ENCODE measurements around the gene NSD2. TPM values are rescaled to one million over a fixed set of nuclear protein-coding genes. Genes with fewer than 3 reads are reported as not detected.

Gene NSD2
- total RNA-seq, 1 experiment from 2014 or later, result 136 TPM

GRCh38 chr4:1937550-1937949 is 66.4 kb downstream of the NSD2 start:
- H3K56ac ChIP-seq (ENCODE audit: insufficient read length, low read depth, low read length), result no peak overlapping the region
- H4K91ac ChIP-seq (ENCODE audit: insufficient read length, low read depth, low read length), result no peak overlapping the region
- H2AK5ac ChIP-seq (ENCODE audit: insufficient read length, low read length), result no peak overlapping the region
- H2AFZ ChIP-seq (ENCODE audit: low read length), result no peak overlapping the region
- H3K4me2 ChIP-seq (ENCODE audit: insufficient read depth, insufficient read length, low read length), result no peak overlapping the region
- H3K27ac ChIP-seq (ENCODE audit: insufficient read length, low read depth, low read length), result no peak overlapping the region
- DNase-seq, result no peak
- H4K5ac ChIP-seq (ENCODE audit: insufficient read length, low read depth, low read length), result no peak overlapping the region
- H3K14ac ChIP-seq (ENCODE audit: insufficient read depth, low read length), result no peak overlapping the region
- H2BK5ac ChIP-seq (ENCODE audit: insufficient read length, low read length), result no peak overlapping the region
- no peak overlapping the region for H3K18ac ChIP-seq (ENCODE audit: insufficient read length, low read depth, low read length)
- no peak overlapping the region for H3K4me3 Mint-ChIP-seq
- H3K79me1 ChIP-seq (ENCODE audit: insufficient read depth, low read depth, low read length, poor library complexity, severe bottlenecking), result no peaks in the 10 kb centered on the region
- no peak overlapping the region for H3K27ac Mint-ChIP-seq
- no peak overlapping the region for H2BK120ac ChIP-seq (ENCODE audit: low read depth, low read length, poor library complexity, severe bottlenecking)
- no peak overlapping the region for H2BK12ac ChIP-seq (ENCODE audit: insufficient read length, low read depth, low read length)
- H3K23ac ChIP-seq (ENCODE audit: insufficient read length, low read depth, low read length), result no peak overlapping the region
- no peak overlapping the region for H2BK15ac ChIP-seq (ENCODE audit: low read depth, low read length)
- no CpG with 5 or more reads among the region's 3 CpGs for WGBS (ENCODE audit: extremely low coverage, insufficient read length, low lambda C conversion rate)
- peaks cover 15 to 67% (median 39%) of the 10 kb centered on the region in 3 experiments for H3K36me3 Mint-ChIP-seq (ENCODE audit: insufficient read depth in 1 of 3, low read depth in 3 of 3)
- H4K20me1 ChIP-seq (ENCODE audit: control insufficient read depth, insufficient read depth, insufficient read length), result no peaks in the 10 kb centered on the region
- no peak overlapping the region for H3K4ac ChIP-seq (ENCODE audit: low read depth, low read length)
- H3K4me1 ChIP-seq (ENCODE audit: insufficient read depth, low read length), result no peaks in the 10 kb centered on the region
- H3K79me2 ChIP-seq (ENCODE audit: insufficient read depth, low read length), result no peaks in the 10 kb centered on the region
- no peaks in the 10 kb centered on the region for H3K27me3 ChIP-seq (ENCODE audit: insufficient read depth, low read length)
- no peaks in the 10 kb centered on the region for H3K23me2 ChIP-seq (ENCODE audit: insufficient read length, low read depth, low read length, poor library complexity, severe bottlenecking)
- H2BK20ac ChIP-seq (ENCODE audit: low read depth, low read length, poor library complexity, severe bottlenecking), result no peak overlapping the region
- no peak overlapping the region for H3K9ac ChIP-seq (ENCODE audit: extremely low read depth, insufficient read length, low read length)
- no peaks in the 10 kb centered on the region for H3K9me3 ChIP-seq (ENCODE audit: control insufficient read depth, low read depth, low read length)
- H3K27me3 Mint-ChIP-seq (ENCODE audit: low read depth), result no peaks in the 10 kb centered on the region
- no peak for TF ChIP-seq CTCF (conservative IDR thresholded peaks at IDR 0.05)
- no peaks in the 10 kb centered on the region for H3K4me1 Mint-ChIP-seq
- no peak overlapping the region for H4K8ac ChIP-seq (replicated peaks; ENCODE audit: insufficient read length, low read depth, low read length)
- H3K9me3 Mint-ChIP-seq, result no peaks in the 10 kb centered on the region
- no peak overlapping the region for H3T11ph ChIP-seq (ENCODE audit: low read length)

Measured in H9 (cell line).